Esophagus muscularis mucosa (tissue), 4 donors: ENCODE measurements around the gene COL25A1.

Source experiments
- CTCF ChIP-seq, 3 experiments: fragments of 200-600 bp in 2 of 3; fragments of 450-650 bp in 1 of 3; sonication (generic) in 2 of 3; IDR thresholded peaks; one replicate each; pipeline ENCODE4 v1.5.1; 2017 to 2019; ENCODE audit warnings: antibody characterized with exemption in 3 of 3, mild to moderate bottlenecking in 2 of 3, moderate library complexity in 1 of 3
- EP300 ChIP-seq: sonication (generic); formaldehyde crosslinking; IDR thresholded peaks from one replicate; pipeline ENCODE4 v1.6.1; 2017; ENCODE audit warnings: antibody characterized with exemption
- POLR2A ChIP-seq: fragments of 450-650 bp; IDR thresholded peaks from one replicate; pipeline ENCODE4 v1.6.1; 2017; ENCODE audit warnings: antibody characterized with exemption, moderate library complexity, mild to moderate bottlenecking, low read depth
- POLR2AphosphoS5 ChIP-seq, 2 donors: sonication (generic); formaldehyde crosslinking; IDR thresholded peaks; one replicate each; pipeline ENCODE4 v1.6.1; 2017; ENCODE audit warnings: antibody characterized with exemption in 2 of 2

GRCh38 chr4:108980455-108981239, 321.8 kb downstream of the COL25A1 start:
- TF ChIP-seq CTCF (IDR thresholded peaks at IDR 0.05) = no peak
- no peak for TF ChIP-seq EP300
- no peak for TF ChIP-seq POLR2A
- TF ChIP-seq POLR2AphosphoS5 (IDR thresholded peaks at IDR 0.05) = no peak
